NCI-H1930 (cell line): ENCODE results near the gene CTBP2.

Experiments
- DNase-seq, 2 experiments: peaks; one replicate each; lab custom pipeline; 2025; lab: John Stamatoyannopoulos, UW

CTBP2 gene

DNA sequence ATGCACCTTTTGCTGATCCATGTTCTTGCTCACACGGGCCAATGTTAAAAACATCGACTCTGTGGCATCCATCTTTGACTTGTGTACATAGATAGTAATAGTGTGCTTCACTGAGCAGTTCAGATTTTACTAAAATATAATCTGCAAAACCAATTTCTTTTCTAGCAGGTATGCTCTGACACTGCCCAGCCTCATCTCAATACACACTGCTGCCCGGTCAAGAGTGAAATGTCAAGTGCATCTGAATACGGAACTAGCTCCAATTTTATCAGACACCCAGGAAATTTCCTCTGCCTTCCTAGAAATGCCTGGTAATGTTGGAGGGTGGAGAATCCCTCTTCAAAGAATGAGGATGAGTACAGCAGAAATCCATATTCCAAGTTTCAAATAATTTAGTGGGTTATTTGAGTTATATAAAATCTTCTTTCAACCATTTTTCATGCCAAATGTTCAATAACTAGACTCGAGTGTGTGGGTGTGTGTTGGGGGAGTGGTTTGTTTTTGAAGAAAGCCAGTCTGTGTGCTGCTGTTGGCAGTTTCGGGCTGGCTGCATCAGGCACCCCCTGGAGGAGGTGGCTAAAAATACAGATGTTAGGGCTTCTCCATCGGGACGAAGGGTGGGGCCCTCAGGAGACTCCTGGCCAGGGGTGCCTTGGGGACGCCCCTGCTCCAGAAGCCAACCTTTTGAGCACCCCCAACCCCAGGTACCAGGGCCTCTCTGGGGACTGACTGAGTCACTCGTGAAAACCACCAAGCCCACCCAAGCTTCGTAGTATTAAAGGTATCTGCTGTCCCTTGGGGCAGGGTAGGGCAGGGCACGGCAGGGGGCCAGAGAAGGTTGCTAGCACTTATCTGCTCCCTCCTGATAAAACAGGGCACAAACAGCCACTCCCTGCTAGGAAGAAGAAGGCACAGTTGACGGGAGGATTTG lies 15.4 kb downstream of the CTBP2 start:
- DNase-seq = no peak

DNA sequence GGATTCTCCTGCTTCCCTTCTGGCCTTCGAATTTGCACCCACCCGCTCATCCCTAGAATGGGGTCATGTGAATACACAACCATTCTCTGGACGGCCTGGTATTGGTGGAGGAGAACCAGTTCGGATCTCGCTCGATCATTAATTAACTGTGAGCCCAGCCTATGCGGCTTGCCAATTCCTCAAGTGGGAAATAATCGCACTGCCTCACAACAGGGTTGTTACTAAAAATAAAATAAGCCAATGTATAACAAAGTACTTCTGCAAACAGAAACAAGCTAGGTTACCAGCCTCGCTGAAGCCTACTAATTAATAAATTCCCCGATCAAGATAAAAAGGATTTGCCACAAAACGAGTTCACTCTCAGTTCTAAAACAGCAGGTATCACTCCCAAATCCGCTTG lies 16.2 kb downstream of the CTBP2 start:
- DNase-seq = no peak

DNA sequence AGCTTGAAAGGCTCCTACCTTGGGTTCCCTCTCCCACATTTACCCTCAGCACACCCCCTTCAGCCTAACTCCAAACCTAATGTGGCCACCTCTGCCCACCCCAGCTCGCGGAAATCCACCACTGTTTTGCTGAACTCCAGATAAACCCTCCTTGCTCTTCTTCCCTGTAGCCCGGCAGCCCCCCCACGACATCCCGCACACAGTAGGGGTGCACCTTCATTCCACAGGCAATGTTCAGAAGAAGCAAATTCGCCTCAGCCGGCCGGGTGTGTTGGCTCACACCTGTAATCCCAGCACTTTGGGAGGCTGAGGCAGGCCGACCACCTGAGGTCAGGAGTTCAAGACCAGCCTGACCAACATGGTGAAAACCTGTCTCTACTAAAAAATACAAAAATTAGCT lies 17.4 kb downstream of the CTBP2 start:
- DNase-seq = no peak

DNA sequence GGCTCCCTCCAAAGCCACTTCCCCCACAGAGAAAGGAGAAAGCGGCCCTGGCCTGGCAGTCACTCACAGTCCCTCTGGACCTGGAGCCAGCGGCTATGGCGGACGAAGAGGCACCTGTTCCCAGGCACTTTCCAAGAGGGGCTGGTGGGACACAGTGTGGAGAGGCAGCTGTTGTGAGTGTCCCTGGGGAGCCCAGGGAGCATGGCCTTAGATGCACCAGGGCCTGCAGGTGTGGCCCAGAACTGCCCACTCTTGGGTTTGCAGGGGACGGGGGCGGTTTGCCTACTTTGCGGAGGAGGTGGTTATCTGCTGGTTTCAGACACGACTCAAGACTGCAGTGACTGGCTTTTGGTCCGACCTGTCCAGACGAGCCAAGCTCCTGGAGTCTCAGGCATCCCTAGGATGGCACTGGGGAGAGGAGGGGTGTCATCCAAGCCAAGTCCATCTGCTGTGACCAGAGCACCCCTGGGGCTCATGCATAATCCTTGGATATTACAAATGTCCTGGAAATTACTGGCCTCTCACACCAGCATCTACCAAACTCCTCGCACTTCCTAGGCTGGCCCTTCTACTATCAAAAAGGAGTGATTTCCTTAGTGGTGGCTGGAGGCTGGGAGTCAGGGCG lies 18.4 kb downstream of the CTBP2 start:
- DNase-seq = no peak

DNA sequence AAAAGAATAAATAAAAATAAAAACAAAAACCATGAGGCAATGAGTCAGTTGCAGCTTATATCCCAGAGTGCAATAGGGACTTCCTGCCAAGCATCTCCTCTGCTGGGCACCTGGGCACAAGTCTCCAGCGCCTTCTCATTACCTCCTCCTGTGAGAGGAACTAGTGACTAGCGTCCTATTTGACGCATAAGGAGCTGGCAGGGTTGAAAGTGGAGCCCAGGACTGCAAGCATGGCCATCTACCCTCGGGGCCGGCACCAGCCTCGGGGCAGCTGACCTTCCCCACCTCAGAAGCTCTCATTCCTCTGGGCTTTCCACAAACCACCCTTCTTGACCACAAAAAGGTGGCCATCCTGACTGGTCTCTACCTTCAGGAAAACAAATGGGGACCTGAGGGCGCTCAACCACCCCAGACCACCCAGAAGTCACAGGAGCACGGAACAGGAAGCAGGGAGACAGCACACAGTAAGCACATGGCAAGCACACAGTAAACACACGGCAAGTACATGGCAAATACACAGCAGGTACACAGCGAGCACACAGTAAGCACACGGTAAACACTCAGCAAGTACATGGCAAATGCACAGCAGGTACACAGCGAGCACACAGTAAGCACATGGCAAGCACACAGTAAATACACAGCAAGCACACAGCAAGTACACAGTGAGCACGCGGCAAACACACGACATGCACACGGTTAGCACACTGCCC lies 19.1 kb downstream of the CTBP2 start:
- DNase-seq = no peak

DNA sequence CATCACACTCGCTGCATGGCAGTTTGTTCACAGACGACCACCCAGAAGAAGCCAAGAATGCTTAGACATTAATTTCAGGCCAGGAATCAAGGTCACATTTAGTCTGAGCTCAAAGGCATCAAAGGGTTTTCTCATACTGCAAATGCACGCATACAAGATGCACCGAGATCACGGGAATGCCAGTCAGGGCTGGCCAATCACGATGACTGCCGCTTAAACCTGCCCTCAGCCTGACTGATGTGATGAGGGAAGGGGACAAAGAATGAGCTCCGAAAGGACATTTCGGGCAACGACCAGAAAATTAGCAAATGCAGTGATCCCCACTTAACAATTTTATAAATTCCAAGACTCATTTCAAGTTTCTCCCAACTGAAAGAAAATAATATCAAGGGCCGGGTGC lies 20.2 kb downstream of the CTBP2 start:
- DNase-seq = no peak

DNA sequence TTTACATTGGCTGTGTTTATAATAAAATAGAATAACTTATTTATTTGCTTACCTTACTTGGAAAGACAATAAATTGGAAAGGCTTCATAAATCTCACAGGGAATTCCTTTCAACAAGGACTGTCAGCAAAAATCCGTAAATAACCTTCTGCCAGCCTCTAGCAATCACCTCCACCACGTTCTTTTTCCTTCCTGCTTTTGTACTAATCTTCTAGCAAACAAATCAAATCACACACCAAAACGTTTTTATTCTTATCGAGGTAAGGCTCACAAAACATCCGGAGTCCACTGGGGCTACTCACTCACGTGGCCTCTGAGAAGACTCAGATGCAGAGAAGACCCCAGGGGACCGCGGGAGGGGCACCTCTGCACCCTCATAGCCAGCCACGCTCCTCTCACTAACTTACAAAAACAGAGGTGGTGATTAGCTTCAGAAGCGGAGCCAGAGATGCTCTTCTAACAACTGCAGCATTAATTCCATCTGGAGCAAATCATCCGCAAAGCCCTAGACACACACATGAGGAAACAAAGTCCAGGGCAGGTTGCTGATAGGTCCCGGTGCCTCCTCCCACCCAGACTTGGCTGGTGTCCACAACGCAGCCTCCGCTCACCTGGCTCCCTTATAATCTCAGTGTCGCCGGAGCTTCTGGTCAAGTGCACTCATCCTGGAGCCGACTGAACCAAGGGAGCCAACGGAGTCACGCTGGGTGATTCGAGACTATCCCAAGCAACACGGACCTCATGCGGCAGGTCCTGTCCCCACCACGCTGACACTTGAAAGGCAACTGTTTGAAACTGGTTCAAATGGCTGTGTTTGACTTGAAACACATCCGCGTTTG lies 22.5 kb downstream of the CTBP2 start:
- DNase-seq = no peak

DNA sequence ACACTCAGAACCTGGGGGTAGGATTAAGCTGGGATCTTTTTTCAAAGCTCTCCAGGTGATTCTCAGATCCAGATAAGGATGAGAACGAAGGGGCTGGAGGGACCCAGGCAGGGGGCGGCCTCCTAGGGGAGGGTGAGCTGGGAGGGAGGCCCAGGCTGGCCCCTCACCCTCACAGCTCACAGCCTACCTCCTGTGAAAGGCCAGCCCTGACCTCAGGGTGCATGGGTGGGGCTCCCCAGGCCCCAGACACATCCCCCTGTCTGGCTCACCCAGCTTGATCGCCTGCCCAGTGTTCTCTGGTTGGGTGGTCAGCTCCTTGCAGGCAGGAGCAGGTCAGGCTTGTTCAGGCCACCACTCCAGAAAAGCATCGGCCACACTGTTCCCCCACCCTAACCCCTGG lies 24.3 kb downstream of the CTBP2 start:
- DNase-seq = no peak

DNA sequence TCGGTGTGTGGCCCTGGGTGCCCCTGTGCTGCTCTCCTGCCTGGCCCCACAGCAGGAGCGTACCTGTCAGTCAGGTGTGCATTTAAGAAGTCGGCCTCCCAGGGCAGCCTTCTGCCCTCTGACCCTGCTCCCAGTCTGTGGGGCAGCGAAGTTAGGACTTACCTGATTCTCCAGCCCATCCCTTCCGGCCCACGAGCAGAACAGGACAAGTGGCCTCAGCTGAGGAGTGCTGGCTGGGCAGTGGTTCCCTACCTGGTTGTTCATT lies 24.7 kb downstream of the CTBP2 start:
- no peak for DNase-seq

DNA sequence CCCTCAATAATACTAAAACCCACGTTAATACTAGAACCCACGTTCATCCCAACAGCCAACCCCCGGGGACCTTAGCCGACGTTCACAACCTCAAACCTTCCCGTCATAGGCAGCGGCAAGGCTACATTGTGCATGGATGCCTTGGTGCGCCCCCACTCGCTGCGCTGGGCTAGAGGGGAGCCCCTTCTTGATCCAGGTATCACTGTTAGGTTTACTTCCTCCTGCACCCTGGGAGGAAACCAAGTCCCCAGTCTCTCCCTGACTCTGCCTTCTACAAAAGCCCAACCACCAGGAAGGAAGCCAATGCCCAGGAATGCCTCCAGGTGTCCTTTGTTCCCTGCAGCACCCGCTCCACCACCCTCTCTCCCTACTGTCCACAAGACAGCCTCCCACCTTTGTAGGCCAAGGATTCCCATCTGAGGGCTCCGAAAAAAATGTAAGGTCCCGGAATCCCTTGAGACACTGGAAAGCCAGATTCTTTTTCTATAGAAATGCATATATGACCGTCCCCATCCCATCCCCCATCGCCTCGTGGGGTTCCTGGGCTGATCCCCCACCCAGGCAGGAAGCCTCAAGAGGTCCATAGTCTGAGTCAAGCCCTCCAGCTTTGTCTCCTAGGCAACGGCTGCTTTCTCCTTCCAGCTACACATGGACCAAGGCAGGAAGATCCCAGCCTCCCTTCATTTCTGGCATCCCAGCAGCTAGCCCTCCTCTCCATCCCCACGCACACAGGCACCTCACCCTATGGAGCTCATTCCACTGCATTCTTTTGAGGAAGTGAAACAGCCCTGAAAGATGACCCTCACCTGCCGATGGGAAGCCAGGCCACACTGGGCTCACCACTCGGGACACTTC lies 25.2 kb downstream of the CTBP2 start:
- no peak for DNase-seq

DNA sequence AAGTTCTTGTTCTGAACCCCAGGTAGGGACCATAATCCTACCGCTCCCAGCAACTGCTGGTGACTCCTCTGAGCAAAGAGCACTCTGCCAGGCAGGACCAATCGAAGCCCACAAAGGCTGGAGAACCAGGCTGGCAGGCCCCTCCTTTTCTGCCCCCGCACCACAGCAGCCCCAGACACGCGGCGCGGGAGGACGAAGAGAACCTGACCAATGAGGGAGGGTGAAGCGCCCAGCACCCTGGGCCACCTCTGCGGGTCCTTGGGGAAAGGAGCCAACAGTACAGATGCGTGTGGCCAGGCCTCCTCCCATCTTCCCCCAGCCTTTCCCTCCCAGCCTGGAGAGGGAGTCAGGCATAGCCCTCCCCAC lies 25.9 kb downstream of the CTBP2 start:
- DNase-seq = no peak

DNA sequence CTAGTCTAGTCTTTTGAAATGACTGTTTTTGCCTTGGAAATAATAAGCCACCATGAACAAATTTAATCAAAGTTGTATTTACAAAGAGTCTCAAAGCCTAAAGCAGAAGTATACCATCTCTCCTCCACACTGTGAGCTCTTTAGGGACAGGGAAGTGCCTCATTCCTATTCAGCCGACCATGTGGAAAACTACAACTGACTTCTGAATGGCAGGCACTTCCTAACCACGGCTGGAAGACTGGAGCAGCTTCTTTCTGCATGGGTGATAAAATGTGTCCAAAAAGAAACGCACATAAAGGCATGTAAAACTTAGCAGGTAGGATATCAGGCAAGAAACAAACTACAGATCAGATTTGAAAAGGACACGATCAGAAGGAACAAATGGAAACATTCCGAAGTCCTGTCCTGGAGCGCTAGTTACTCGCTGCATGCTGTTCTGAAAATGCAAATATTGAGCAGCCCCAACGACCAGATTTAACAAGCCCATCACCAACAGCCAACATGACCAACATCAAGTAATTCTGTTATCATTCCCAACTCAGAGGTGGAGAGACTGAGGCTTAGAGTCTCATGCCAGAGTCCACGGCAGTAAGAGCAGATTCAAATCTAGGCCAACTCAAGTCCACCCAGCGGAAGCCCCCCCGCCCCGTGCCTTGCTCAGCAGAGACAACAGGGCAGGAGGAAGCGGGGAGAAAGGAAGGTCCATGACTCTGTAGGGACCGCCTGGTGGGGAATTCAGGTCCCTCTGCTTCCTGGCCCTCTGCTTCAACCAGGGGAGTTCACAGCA lies 26.5 kb downstream of the CTBP2 start:
- DNase-seq = no peak

DNA sequence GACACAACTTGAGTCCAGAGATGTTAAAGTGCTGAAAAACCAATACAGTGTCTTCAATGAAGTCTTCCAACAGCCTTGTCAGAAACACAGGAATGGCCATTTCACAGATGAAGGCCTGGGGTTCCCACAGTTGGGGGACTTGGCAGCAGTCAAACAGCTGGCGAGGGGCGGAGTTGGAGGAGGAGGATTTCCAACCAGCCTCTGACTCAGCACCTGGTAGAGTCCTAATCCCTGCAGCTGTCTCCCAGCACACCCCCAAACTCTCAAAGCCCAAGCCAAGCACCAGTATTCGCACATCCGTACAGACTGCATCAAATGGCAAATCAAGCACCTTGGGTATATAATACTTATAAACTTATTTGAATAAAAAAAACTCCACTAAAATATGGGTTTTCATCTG lies 28.0 kb downstream of the CTBP2 start:
- DNase-seq = no peak

DNA sequence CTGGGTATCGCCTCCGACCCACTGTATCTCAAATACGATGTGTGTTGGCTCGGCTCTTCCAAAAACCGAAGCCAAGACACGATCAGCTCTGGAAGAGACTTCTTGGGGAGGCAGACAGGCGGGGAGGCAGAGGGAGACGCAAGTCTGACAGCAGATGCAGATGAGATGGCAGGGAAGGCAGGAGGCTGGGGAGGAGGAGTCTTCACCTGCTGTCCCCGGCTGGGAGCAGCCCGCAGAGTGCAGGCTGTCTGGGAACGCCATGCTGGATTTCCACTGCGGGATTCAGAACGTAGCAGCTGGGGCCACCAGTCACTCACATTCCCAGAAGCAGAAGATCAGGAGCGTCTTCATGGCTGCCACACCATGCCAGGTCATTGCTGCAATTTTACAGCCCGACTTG lies 29.4 kb downstream of the CTBP2 start:
- DNase-seq = no peak

DNA sequence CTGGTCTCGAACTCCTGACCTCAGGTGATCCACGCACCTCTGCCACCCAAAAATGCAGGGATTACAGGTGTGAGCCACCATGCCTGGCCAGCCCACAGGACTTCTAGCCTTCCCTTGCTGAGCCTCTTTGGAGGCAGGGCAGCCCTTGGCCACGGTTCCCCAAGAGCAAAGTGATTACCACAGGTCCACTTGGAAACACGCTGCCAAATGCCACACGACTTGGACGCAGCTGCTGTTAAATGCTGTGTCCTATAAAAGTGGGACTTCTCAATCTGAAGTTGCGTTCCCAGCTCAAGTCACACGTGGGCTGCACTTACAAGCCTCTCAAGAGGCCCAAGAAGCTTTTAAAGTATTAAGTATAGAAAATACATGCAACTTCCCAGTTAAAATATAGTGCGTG lies 30.1 kb downstream of the CTBP2 start:
- no peak for DNase-seq

DNA sequence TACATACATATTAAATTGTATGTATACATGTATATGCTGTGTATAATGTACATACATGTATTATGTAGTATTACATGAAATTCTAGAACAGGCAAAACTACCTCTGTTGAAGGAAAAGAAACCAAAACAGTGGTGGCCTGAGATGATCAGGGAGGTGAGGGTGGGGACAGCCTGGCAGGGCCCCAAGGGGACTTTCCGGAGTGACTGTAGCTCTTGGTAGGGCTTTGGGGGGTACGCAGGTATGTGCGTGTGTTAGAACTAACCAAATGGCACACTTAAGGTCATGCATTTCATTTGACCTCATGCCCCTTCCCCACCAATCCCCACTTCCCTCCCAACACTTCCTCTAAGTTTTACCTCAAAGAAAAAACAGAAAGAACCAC lies 31.3 kb downstream of the CTBP2 start:
- DNase-seq = no peak

DNA sequence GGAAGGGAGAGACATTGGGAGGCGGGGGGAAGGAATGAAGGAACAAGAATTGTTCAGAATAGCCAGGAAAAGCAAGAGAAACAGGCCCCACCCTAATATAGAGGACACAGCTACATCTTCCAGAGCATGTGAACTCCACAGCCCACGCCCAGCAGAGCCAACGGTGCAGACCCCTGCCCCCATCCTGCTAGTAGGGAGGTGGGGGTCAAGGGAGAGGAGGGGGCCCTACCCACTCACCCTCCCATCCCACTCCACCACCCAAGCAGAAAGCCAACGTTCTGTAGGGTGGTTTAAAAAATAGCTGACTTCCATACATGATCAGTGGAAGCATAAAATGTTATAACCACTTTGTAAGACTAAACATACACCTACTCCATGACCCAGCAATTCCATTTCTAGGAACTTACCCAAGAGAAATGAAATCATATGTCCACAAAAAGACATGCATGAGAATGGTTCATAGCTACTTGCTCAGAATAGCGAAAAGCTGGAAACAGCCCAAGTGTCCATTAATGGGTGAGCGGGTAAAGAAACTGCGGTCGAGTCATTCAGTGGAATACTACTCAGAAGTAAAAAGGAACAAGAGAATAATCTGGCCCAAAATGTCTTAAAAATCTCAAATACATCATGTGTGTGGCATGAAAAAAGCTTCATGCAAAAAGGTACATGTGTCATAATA lies 31.8 kb downstream of the CTBP2 start:
- DNase-seq = no peak

DNA sequence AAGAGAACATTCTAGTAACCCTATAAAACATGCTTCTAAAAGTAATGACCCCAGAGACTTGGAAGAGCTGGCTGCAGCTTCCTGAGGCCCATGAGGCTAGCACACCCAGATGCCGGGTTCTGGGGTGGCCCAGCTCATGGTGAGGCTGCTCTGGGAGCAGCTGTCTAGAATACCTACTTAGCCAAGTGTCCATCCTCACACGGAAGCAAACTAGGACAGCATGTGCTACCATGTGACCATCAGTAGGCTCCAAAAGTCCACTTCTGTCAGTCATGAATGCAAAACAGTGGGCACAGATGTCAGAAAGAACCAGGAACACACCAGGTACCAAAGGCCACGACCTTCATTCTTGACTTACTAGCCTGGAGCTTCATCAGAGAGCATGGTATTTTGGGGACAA lies 32.4 kb downstream of the CTBP2 start:
- DNase-seq = no peak

DNA sequence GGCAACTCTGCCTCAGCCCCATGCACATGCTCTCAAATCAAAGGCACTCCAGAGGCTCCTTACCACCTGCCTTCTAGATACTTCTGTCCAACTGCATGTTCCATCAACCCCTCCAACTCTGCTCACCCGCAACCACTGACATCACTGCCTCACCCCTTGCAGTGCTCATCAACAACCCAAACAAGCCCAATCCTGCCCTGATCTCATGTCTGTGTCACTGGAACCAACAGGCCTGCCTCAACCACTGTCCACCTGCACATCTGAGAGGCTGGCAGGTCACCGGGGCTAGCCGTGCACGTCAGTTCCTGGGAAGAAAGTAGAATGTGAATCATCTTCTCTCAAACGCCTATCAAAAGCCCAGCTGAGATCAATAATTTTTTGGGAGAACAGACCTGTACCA lies 33.3 kb downstream of the CTBP2 start:
- no peak for DNase-seq
